SK-N-SH treated with all-trans-retinoic acid at 6 μM for 48 hours (cell line): ENCODE data around the gene MRPS31.
A peak's percentile ranks its signal among the peaks of the same experiment; 100 is the strongest.

Source experiments
- ATAC-seq: fragments of 200-7000 bp; cut with Tn5 transposase; 3 replicates; pipeline ENCODE4 v1.9.1; 2020; ENCODE audit warnings: mild to moderate bottlenecking, moderate library complexity
- CSDC2 ChIP-seq: fragments of 250-450 bp; sonication (Bioruptor Pico); IDR thresholded peaks from 2 replicates; pipeline ENCODE4 v1.5.0; 2020; ENCODE audit warnings: mild to moderate bottlenecking, moderate library complexity
- GLIS3 ChIP-seq: fragments of 250-450 bp; sonication (Bioruptor Pico); IDR thresholded peaks from 2 replicates; pipeline ENCODE4 v1.5.0; 2020; ENCODE audit warnings: mild to moderate bottlenecking, moderate library complexity
- PPARA ChIP-seq: fragments of 250-450 bp; sonication (Bioruptor Pico); IDR thresholded peaks from 2 replicates; pipeline ENCODE4 v1.5.0; 2020; ENCODE audit warnings: mild to moderate bottlenecking, borderline replicate concordance
- RARB ChIP-seq: fragments of 250-450 bp; sonication (Bioruptor Pico); IDR thresholded peaks from 2 replicates; pipeline ENCODE4 v1.8.0; 2021; ENCODE audit warnings: mild to moderate bottlenecking, moderate library complexity
- SNAI2 ChIP-seq: fragments of 250-450 bp; sonication (Bioruptor Pico); IDR thresholded peaks from 2 replicates; pipeline ENCODE4 v1.5.0; 2020; ENCODE audit warnings: mild to moderate bottlenecking, moderate library complexity
- TCF4 ChIP-seq: fragments of 250-450 bp; sonication (Bioruptor Pico); IDR thresholded peaks from 2 replicates; pipeline ENCODE4 v1.8.0; 2021; ENCODE audit warnings: mild to moderate bottlenecking, moderate library complexity, borderline replicate concordance
- TOX ChIP-seq: fragments of 250-450 bp; sonication (Bioruptor Pico); IDR thresholded peaks from 2 replicates; pipeline ENCODE4 v1.8.0; 2021; ENCODE audit warnings: mild to moderate bottlenecking, moderate library complexity, borderline replicate concordance
- ZC3H10 ChIP-seq: fragments of 250-450 bp; sonication (Bioruptor Pico); IDR thresholded peaks from 2 replicates; pipeline ENCODE4 v1.5.1; 2021; ENCODE audit warnings: mild to moderate bottlenecking, moderate library complexity
- ZFP3 ChIP-seq: fragments of 250-450 bp; sonication (Bioruptor Pico); IDR thresholded peaks from 2 replicates; pipeline ENCODE4 v1.5.0; 2020; ENCODE audit warnings: mild to moderate bottlenecking, moderate library complexity
- ZFP30 ChIP-seq: fragments of 450-650 bp; formaldehyde crosslinking; IDR thresholded peaks from 2 replicates; pipeline ENCODE4 v1.5.0; 2022; ENCODE audit warnings: mild to moderate bottlenecking, moderate library complexity
- ZNF70 ChIP-seq: fragments of 450-650 bp; formaldehyde crosslinking; IDR thresholded peaks from 2 replicates; pipeline ENCODE4 v1.5.0; 2020; ENCODE audit warnings: mild to moderate bottlenecking, moderate library complexity
- ZNF8 ChIP-seq: fragments of 450-650 bp; formaldehyde crosslinking; IDR thresholded peaks from 2 replicates; pipeline ENCODE4 v1.5.0; 2020; ENCODE audit warnings: mild to moderate bottlenecking, moderate library complexity
- TF ChIP-seq, protein P1 (sequence below): fragments of 250-450 bp; sonication (Bioruptor Pico); IDR thresholded peaks from 2 replicates; pipeline ENCODE4 v1.5.1; 2021; ENCODE audit warnings: mild to moderate bottlenecking, moderate library complexity
- TF ChIP-seq, protein P2 (sequence below): fragments of 250-450 bp; sonication (Bioruptor Pico); IDR thresholded peaks from 2 replicates; pipeline ENCODE4 v1.8.0; 2020; ENCODE audit warnings: mild to moderate bottlenecking, moderate library complexity, borderline replicate concordance
- TF ChIP-seq, protein P3 (sequence below): fragments of 250-450 bp; sonication (Bioruptor Pico); IDR thresholded peaks from 2 replicates; pipeline ENCODE4 v1.5.0; 2020; ENCODE audit warnings: mild to moderate bottlenecking, moderate library complexity

MRPS31 gene

DNA sequence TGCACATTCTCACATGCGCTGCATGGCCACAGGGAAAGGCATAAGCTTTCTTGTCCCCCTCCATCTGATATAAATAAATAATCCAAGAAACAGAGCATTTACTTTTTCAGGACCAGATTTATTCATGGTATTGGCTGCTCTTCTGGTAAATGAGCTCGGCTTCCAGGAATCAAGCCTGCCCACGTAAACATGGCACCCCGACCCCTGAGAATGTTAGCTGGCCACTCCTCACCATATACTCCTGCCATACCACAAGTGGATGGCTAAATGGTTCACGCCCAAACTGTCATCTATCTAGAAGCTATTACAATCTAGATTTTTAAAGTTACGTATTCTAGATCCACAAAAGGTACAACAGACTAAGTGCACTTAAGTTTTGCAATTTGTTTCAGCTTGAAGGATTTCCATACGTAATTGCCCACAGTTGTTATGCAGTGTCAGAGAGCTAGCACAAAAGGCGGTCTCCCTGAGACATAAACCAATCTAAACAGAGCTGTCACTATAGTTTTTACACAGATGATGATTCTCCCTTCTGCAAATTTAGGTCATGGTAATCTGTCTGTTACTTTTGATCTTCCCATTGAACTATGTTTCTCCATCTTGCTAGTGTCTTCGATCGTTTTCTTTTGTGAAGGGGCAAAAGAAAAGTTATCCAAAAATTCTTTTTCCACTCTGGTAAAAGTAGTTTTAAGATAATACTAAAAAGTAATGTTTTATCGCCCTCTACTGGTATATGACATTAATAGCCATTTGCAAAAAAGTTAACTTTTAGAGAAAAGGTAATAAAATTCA, 88.3 kb downstream of the MRPS31 start:
- peak; percentile 49; the same call in 2 of the 3 replicates for ATAC-seq
- TF ChIP-seq ZNF70 (no peak), RARB (CRISPR knock-in tag) (no peak), ZFP3 (CRISPR knock-in tag) (no peak)

DNA sequence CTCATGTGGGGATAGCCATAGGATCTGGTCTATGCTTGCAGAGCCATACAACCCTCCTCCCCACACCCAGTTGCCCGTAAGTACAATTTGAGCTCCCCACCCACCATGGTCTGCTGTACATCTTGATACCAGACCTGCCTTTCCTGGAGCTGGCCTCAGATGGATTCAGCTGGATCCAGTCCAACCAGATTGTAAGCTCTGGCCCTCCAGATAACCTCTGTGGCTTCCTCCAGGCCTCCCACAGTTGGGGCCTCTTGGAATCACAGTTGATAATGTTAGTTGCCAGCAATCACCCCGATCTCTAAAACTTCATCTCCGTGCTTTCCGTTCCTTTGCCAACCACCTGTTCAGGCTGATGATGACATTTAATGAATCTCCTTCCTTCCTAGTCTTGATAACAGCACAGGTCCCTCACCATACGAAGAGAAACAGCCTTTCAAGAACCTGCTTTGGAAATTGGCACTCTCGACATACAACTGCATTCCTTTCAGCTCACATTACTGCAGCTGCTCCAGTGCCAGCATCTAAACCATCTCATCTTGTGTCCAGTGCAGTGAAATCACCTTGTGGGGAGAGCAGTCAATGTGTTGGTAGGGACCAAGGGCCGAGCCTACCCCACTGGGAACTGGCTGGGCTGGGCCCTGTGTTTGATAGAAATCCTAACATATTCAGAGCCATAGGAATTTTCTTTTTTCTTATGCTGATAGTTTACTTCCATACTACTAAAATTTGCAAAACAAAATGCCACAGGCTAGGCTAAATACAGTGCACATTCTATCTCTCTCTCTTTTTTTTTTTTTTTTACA, 89.4 kb downstream of the MRPS31 start:
- ATAC-seq: peak; percentile 83
- TF ChIP-seq GLIS3 (CRISPR knock-in tag): no peak
- TF ChIP-seq TOX (CRISPR knock-in tag): no peak
- TF ChIP-seq ZFP3 (CRISPR knock-in tag): no peak
- TF ChIP-seq, protein P1, sequence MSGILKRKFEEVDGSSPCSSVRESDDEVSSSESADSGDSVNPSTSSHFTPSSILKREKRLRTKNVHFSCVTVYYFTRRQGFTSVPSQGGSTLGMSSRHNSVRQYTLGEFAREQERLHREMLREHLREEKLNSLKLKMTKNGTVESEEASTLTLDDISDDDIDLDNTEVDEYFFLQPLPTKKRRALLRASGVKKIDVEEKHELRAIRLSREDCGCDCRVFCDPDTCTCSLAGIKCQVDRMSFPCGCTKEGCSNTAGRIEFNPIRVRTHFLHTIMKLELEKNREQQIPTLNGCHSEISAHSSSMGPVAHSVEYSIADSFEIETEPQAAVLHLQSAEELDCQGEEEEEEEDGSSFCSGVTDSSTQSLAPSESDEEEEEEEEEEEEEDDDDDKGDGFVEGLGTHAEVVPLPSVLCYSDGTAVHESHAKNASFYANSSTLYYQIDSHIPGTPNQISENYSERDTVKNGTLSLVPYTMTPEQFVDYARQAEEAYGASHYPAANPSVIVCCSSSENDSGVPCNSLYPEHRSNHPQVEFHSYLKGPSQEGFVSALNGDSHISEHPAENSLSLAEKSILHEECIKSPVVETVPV: no peak
- TF ChIP-seq CSDC2 (CRISPR knock-in tag): no peak
- TF ChIP-seq PPARA (CRISPR knock-in tag): no peak
- TF ChIP-seq ZC3H10: no peak
- no peak for TF ChIP-seq ZNF8 (CRISPR knock-in tag)

DNA sequence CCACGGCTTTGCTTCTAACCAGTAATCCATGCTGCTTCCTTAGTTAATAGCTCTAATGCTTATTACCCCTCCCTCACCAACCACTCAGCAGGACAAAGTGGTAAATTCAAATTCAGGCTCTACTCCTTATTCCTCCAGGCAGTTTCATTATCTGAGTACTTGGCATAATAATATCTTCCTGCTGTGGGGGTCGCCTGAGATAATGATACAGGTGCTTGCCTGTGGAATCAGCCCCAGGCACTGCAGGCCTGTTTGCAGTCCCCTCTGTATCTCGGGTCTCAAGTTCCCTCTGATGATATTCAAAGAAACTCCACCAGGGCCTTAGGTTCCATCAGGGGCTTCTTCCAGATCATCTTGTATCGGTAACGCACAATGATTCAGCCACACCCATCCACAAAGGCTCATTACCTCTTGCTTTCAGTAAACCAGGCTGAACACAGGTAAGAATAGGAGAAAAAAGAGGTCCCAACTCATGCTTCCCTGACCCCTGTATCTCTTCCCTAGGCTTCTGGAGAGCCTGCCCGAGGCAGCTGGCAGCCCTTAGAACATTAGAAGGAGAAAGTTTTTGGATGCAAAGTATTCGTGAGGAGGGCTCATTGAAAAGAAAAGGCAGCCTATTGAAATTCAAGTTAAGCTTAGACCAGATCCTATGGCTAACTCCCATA, 90.2 kb downstream of the MRPS31 start:
- TF ChIP-seq, protein P2, sequence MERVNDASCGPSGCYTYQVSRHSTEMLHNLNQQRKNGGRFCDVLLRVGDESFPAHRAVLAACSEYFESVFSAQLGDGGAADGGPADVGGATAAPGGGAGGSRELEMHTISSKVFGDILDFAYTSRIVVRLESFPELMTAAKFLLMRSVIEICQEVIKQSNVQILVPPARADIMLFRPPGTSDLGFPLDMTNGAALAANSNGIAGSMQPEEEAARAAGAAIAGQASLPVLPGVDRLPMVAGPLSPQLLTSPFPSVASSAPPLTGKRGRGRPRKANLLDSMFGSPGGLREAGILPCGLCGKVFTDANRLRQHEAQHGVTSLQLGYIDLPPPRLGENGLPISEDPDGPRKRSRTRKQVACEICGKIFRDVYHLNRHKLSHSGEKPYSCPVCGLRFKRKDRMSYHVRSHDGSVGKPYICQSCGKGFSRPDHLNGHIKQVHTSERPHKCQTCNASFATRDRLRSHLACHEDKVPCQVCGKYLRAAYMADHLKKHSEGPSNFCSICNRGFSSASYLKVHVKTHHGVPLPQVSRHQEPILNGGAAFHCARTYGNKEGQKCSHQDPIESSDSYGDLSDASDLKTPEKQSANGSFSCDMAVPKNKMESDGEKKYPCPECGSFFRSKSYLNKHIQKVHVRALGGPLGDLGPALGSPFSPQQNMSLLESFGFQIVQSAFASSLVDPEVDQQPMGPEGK (CRISPR knock-in tag): no peak
- no peak for TF ChIP-seq CSDC2 (CRISPR knock-in tag)
- no peak for TF ChIP-seq ZFP30
- no peak for TF ChIP-seq TCF4
- TF ChIP-seq, all 23 proteins: peak for 0
- no peak for ATAC-seq

DNA sequence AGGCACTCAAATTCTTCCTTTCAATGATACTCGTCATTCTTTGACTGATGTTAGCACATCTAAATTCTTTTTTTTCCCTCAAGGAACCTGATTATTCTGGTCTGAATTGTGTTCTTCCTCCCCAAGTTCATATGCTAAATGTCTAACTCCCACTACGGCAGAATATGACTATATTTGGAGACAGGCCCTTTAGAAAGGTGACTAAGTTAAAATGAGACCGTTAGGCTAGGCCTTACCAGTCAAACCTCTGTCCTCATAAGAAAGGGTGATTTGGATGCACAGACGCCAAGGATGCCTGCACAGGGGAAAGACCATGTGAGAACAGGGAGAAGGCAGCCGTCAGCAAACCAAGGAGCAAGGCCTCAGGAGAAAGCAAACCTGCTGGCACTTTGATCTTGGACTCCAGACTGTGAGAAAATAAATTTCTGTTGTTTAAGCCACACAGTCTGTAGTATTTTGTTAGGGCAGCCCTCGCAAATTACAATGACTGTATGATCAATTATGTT, 91.5 kb downstream of the MRPS31 start:
- TF ChIP-seq, protein P3, sequence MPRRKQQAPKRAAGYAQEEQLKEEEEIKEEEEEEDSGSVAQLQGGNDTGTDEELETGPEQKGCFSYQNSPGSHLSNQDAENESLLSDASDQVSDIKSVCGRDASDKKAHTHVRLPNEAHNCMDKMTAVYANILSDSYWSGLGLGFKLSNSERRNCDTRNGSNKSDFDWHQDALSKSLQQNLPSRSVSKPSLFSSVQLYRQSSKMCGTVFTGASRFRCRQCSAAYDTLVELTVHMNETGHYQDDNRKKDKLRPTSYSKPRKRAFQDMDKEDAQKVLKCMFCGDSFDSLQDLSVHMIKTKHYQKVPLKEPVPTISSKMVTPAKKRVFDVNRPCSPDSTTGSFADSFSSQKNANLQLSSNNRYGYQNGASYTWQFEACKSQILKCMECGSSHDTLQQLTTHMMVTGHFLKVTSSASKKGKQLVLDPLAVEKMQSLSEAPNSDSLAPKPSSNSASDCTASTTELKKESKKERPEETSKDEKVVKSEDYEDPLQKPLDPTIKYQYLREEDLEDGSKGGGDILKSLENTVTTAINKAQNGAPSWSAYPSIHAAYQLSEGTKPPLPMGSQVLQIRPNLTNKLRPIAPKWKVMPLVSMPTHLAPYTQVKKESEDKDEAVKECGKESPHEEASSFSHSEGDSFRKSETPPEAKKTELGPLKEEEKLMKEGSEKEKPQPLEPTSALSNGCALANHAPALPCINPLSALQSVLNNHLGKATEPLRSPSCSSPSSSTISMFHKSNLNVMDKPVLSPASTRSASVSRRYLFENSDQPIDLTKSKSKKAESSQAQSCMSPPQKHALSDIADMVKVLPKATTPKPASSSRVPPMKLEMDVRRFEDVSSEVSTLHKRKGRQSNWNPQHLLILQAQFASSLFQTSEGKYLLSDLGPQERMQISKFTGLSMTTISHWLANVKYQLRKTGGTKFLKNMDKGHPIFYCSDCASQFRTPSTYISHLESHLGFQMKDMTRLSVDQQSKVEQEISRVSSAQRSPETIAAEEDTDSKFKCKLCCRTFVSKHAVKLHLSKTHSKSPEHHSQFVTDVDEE (CRISPR knock-in tag): no peak
- no peak for TF ChIP-seq SNAI2 (CRISPR knock-in tag)
- ATAC-seq: no peak
